ENCODE results near the gene TMSB4X.

- TF ChIP-seq, protein P1, sequence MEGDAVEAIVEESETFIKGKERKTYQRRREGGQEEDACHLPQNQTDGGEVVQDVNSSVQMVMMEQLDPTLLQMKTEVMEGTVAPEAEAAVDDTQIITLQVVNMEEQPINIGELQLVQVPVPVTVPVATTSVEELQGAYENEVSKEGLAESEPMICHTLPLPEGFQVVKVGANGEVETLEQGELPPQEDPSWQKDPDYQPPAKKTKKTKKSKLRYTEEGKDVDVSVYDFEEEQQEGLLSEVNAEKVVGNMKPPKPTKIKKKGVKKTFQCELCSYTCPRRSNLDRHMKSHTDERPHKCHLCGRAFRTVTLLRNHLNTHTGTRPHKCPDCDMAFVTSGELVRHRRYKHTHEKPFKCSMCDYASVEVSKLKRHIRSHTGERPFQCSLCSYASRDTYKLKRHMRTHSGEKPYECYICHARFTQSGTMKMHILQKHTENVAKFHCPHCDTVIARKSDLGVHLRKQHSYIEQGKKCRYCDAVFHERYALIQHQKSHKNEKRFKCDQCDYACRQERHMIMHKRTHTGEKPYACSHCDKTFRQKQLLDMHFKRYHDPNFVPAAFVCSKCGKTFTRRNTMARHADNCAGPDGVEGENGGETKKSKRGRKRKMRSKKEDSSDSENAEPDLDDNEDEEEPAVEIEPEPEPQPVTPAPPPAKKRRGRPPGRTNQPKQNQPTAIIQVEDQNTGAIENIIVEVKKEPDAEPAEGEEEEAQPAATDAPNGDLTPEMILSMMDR (IDR thresholded peaks at IDR 0.05; ENCODE audit: low read depth, low read length, poor library complexity, severe bottlenecking), result no peak
- no peak for TF ChIP-seq EZH2phosphoT487 (IDR thresholded peaks at IDR 0.05; ENCODE audit: borderline replicate concordance, low read length)
These were observed 24.8 kb upstream of the TMSB4X start for GRCh38 chrX:12949927-12950656.
